ENCODE measurements around the gene ADNP.

ADNP gene

GRCh38 chr20:50932016-50932485 is 814 bp upstream of the ADNP start:
- DNase-seq (ENCODE audit: low spot score), result no peak

DNA sequence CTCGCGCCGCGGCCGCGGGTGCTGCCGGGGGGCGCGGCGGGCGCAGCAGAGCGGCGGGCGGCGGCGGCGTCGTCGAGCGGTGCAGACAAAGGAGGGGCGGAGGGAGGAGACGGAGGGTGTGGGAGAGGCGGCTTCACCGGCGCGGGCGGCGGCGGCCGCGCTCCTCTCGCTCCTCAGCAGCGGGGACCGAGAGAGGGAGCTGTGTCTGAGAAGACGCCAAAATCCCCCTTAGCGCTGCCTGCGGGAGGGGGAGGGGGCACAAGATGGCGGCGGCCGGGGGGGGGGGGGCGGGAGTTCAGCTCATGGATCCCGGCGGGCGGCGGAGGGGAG is 296 bp downstream of the ADNP start:
- peak; percentile 16 for DNase-seq (ENCODE audit: low spot score)

GRCh38 chr20:50930139-50930975 is 880 bp downstream of the ADNP start:
- DNase-seq (ENCODE audit: low spot score), result no peak

DNA sequence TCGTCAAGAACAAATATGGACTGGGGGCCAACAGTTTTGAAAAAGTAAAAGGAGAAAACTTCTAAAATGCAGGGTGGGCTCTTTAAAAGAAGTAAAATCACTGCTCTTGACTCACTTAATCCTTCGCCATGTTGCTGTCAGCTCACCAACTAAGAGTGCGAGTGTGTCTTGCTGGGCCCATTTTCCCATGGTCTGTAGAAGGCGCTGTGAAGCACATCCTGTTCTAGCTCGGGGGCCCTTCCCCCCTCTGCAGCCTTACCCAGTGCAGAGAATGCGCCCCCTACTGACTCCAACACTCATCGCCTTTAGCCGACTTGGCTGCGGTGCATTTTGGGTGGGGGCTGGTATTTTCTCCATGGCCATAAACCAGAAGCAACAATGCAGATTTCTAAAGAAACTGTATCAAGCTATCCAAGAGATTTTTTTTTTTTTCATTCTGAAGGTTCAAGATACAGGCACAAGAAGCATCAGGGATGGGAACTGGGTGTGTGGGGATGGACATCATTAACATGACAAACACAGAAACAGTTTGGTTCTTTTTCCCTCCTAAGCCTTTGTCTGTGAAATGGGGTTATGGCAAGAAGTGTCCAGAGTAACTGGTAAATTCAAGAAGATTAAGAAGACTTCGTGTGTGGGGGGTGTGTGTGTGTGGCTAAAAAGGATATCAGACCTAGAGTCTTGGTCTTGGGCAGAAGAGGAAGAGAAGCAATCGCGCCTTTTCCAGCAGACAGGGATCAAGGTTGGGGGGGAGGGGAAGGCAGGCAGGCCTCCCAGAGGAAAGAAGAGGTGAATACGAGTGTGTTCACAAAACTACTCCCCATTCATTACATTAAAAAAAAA is 1.7 kb downstream of the ADNP start:
- peak; percentile 97 for DNase-seq (ENCODE audit: low spot score)

GRCh38 chr20:50928469-50928868 is 2.8 kb downstream of the ADNP start:
- no peak for DNase-seq (ENCODE audit: low spot score)

DNA sequence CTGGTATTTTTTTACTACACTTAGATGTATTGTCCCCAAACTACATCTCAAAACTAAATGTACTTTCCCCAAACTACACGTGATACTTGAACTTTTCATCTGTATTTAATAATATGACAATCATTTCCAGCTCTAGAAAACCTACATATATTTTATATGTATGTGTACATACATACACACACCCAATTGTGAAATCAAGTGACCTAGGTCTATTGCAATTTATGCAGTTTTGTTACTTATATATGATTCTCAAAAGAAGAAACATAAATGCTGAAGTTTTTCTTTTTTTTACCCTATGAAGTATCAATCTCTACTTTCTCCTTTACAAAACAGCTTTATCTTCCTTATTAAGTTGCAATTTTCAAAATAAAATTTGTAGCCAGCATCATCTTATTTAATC is 4.7 kb downstream of the ADNP start:
- DNase-seq (ENCODE audit: low spot score), result no peak

GRCh38 chr20:50924261-50924920 is 6.8 kb downstream of the ADNP start:
- DNase-seq (ENCODE audit: low spot score), result no peak

GRCh38 chr20:50921803-50922501 is 9.3 kb downstream of the ADNP start:
- no peak for DNase-seq (ENCODE audit: low spot score)

DNA sequence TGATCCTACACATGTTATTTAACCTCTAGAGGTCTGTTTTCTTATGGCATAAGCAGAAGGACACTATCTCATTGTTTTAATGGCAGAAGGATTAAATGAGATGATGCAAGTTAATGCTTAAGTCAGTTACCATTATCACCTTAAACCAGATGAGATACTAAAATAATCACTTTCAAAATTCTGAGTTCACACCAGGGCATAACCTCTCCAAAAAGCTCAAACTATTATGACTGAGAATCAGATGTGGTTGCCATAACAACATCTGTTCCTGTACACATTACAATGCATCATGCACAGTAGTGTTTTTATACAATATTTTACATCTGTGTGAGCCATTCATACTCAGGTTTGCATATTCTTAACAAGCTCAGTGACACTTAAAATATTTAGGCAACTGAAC is 10.2 kb downstream of the ADNP start:
- no peak for DNase-seq (ENCODE audit: low spot score)

DNA sequence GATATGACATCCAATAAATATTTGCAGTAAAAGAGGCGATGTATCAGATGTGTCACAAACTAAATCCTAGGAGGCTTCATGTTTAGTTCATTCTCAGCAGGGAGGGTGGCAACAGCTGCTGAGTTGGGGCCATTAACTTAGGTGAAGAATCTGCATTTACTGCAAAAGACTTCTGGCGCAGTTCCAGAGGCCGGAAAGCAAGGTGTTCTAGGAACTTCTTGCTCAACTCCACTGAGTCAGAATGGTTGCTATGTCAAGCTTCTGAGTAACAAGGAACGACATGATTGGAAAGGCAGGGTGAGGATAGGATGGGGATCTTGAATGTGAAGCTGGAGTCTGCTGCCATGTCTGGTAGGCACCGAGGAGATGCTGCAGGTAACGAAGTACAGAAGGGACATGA is 11.7 kb downstream of the ADNP start:
- no peak for DNase-seq (ENCODE audit: low spot score)

DNA sequence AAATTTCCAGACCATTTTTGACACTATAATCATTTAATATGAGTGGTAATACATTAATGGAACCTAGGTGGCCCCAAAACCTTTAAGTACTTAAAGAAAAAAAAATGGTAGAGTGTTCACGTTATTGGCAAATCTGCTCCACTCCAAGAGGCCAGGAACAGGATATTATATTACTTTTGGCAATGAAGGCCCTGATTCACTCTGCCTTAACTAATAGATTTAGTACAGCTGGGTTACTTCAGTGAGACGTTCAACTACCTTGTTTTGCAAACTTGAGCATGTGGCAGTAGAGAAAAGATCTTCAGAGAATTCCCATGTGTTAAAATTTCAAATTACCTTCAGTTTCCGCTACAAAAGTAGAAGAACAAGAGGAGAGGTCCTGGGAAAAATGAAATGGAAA is 12.8 kb downstream of the ADNP start:
- DNase-seq (ENCODE audit: low spot score), result no peak

DNA sequence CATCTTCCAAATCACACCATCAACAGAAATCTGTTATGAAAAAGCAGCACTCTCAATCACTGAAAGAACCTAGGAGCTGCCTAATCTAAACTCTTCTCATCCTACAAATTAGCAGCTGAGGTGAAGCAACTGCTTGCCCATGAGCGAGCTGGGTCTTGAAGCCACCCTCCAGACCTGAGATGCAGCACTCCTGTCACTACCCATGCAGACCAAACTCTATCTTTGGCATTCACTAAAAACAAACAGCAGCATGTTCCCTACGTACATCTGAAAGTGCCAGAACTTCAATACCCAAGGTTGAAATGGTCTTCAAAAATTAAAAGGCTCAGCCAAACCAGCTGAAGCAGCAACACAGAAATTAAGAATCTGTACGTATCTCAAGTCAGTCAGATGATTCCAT is 14.3 kb downstream of the ADNP start:
- DNase-seq (ENCODE audit: low spot score), result no peak

DNA sequence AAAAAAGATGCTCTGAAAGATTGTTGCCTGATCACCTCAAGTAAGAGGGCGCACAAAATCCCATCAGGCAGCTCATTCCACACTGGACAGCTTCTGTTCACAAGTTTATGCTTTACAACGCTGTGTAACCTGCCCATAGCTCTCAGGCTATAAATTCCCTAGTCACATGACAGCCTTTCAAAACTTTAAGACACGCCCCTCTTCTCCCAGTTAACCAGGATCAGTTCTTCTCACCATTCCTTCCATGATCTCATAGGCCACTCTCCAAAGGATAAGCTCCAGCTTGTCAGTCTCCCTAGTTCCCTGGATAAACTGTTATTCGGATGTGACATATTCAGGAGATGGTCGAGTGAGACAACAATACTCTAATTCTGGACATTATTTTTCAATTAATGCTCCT is 15.0 kb downstream of the ADNP start:
- DNase-seq (ENCODE audit: low spot score), result no peak

DNA sequence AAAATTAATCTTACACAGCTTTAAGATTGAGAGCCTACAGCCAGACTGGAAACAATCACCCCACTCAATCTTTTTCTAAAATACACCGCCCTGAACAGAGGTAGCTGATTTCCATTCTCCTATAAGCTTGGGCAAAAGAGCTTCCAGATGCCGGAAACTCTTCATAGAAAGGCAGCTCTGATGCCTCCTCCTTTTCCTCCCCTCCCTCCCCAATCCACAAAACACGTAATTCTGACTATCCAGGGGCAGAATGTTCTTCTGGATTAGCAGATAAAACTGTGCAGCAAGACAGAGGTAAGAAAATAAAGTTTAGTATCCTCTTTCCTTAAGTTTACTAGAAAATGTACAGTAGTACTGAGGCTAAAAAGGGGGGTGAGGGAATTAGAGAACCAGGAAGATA is 15.8 kb downstream of the ADNP start:
- DNase-seq (ENCODE audit: low spot score), result no peak

GRCh38 chr20:50913690-50914375 is 17.4 kb downstream of the ADNP start:
- no peak for DNase-seq (ENCODE audit: low spot score)

GRCh38 chr20:50911716-50912115 is 19.5 kb downstream of the ADNP start:
- no peak for DNase-seq (ENCODE audit: low spot score)

DNA sequence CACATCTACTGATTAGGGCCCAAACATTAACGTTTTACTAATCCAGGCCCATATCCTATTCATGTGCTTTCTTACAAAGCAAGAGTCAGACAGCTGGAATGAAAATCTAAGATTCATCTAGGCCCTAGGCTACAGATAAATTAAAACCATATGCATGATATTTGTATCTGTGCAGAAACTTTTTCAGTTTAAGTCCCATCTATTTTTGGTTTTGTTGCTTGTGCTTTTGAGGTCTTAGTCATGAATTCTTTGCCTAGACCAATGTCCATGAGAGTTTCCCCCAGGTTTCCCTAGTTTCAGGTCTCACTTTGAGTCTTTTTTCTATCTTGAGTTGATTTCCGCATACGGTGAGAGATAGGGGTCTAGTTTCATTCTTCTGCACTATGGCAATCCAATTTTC is 20.2 kb downstream of the ADNP start:
- DNase-seq (ENCODE audit: low spot score), result no peak

GRCh38 chr20:50909413-50909812 is 21.8 kb downstream of the ADNP start:
- no peak for DNase-seq (ENCODE audit: low spot score)

DNA sequence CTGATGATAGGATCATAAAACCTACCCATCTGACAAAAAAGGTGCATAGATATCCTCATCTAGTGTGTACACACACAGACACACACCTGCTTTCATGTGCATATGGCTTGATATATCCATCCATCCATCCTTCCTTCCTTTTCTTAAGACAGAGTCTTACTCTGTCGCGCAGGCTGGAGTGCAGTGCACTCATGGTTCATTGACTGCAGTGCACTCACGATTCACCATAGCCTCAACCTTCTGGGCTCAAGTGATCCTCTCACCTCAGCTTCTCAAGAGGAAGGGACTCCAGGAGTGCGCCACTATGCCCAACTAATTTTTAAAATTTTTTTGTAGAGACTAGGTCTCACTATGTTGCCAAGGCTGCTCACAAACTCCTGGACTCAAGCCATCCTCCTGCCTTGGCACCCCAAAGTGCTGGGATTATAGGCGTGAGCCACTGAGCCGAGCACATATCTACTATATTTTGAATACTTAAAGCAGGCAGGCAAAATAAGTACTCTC is 27.1 kb downstream of the ADNP start:
- DNase-seq (ENCODE audit: low spot score), result no peak

DNA sequence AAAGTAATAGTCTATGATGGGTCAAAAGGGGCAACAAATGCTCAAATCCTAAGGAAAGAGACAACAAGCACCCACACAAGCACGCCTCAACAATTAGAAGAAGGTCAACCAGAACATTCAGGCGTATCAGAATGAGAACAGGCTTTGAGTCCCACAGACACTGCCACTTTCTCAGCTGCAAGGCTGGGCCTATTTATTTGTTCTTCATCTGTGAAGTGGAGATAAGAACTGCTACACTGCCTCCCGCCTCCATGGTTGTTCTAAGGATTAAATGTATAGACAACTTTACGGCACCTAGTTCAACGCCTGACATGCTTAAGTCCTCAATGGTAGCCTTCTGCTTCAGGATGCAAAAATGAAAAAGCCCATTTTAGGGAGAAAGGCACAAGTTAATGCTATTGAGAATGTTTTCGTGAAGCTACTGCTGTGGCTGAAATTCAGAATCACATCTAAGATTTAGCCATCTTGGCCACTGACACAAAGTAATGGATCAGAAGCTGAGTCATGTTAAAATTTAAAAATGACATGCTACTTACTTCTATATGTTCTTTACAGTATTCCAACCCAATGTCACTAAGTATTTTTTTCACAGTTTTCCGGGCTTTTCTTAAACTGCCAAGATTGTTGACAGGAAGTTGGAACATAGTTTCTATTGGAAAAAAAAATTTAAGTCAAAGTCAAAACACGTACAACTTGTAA is 27.7 kb downstream of the ADNP start:
- no peak for DNase-seq (ENCODE audit: low spot score)

DNA sequence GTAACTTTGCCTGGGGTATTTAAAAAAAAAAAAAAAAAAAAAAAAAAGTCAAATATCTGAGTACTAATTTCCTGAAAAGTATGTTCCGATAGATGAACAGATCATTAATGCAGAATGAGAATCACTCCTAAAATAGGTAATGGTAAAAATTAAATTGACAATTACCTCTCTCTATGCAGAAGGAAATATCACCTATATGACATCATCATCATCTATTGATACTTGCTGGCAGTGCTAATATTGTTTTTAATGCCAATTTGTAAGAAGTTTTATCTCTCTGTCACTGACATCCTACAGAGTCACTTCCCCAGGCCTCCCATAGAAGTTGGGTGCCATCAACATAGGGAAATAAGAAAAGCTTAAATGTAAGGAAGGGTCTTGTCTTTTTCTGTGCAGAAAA is 29.9 kb downstream of the ADNP start:
- no peak for DNase-seq (ENCODE audit: low spot score)

Data from pons (tissue), 1 donor.